Measurements from ENCODE around the gene CT47C1. TPM values are rescaled to one million over a fixed set of nuclear protein-coding genes. Genes with fewer than 3 reads are reported as not detected.

The CT47C1 gene
- total RNA-seq, 4 donors from 2014 or later, result not detected

GRCh38 chrX:119030990-119031389, 41.8 kb upstream of the CT47C1 start:
- peaks cover 0 to 3% (median 0%) of the 10 kb centered on the region in 4 donors for H3K9me3 ChIP-seq
- H3K27ac ChIP-seq, result no peak overlapping the region
- no peak for DNase-seq (ENCODE audit: low spot score in 2 of 2)
- TF ChIP-seq EP300 (IDR thresholded peaks at IDR 0.05) (no peak), CTCF (IDR thresholded peaks at IDR 0.05) (no peak), POLR2A (IDR thresholded peaks at IDR 0.05) (no peak)
- H3K36me3 ChIP-seq, result no peaks in the 10 kb centered on the region
- no peak overlapping the region for H3K4me3 ChIP-seq
- H3K27me3 ChIP-seq, result no peaks in the 10 kb centered on the region
- H3K4me1 ChIP-seq, result no peaks in the 10 kb centered on the region

- DNase-seq (ENCODE audit: low spot score in 2 of 2), result no peak
- Histone ChIP-seq H3K27me3 (no peaks in the 10 kb centered on the region), H3K9me3 (peaks cover 0 to 3% (median 0%) of the 10 kb centered on the region in 4 donors), H3K36me3 (no peaks in the 10 kb centered on the region), H3K4me3 (no peak overlapping the region), H3K27ac (no peak overlapping the region), H3K4me1 (peaks cover 0 to 13% (median 0%) of the 10 kb centered on the region in 4 donors)
- WGBS, 2 donors, result 86 to 88% methylated on average over 3 to 4 of the region's 4 CpGs
- TF ChIP-seq EP300 (IDR thresholded peaks at IDR 0.05) (no peak), CTCF (IDR thresholded peaks at IDR 0.05) (no peak), POLR2A (IDR thresholded peaks at IDR 0.05) (no peak)
Measured at GRCh38 chrX:119036107-119037029, 36.4 kb upstream of the CT47C1 start.

GRCh38 chrX:119040432-119040831, 32.4 kb upstream of the CT47C1 start:
- Histone ChIP-seq H3K4me3 (no peak overlapping the region), H3K9me3 (no peaks in the 10 kb centered on the region), H3K27ac (peak overlapping the region in 1 of 4 donors; percentile 7), H3K36me3 (no peaks in the 10 kb centered on the region), H3K4me1 (peaks cover 0 to 14% (median 0%) of the 10 kb centered on the region in 4 donors), H3K27me3 (no peaks in the 10 kb centered on the region)
- 46 to 68% methylated on average over 6 of the region's 6 CpGs for WGBS, 2 donors
- no peak for TF ChIP-seq POLR2A (IDR thresholded peaks at IDR 0.05)
- TF ChIP-seq CTCF (IDR thresholded peaks at IDR 0.05), result no peak
- TF ChIP-seq EP300 (IDR thresholded peaks at IDR 0.05), result no peak
- DNase-seq (ENCODE audit: low spot score in 2 of 2), result no peak

GRCh38 chrX:119041175-119041574, 31.6 kb upstream of the CT47C1 start:
- peaks cover 0 to 14% (median 0%) of the 10 kb centered on the region in 4 donors for H3K4me1 ChIP-seq
- peak; percentile 13 to 44 for DNase-seq (ENCODE audit: low spot score in 2 of 2)
- no peaks in the 10 kb centered on the region for H3K27me3 ChIP-seq
- no peaks in the 10 kb centered on the region for H3K36me3 ChIP-seq
- peak overlapping the region in 2 of 4 donors; percentile 29 to 75 for H3K27ac ChIP-seq
- H3K4me3 ChIP-seq, result no peak overlapping the region
- TF ChIP-seq CTCF (IDR thresholded peaks at IDR 0.05), result no peak
- peak in 1 of 2 donors; percentile 56 for TF ChIP-seq EP300 (IDR thresholded peaks at IDR 0.05)
- TF ChIP-seq POLR2A (IDR thresholded peaks at IDR 0.05), result no peak
- no peaks in the 10 kb centered on the region for H3K9me3 ChIP-seq
- 19 to 27% methylated on average over 3 to 4 of the region's 4 CpGs for WGBS, 2 donors

GRCh38 chrX:119042040-119042439, 30.8 kb upstream of the CT47C1 start:
- H3K27ac ChIP-seq, result peak overlapping the region in 2 of 4 donors; percentile 29 to 75
- DNase-seq (ENCODE audit: low spot score in 2 of 2), result no peak
- H3K4me1 ChIP-seq, result peaks cover 0 to 14% (median 0%) of the 10 kb centered on the region in 4 donors
- H3K27me3 ChIP-seq, result no peaks in the 10 kb centered on the region
- H3K4me3 ChIP-seq, result no peak overlapping the region
- TF ChIP-seq CTCF (IDR thresholded peaks at IDR 0.05), result no peak
- TF ChIP-seq POLR2A (IDR thresholded peaks at IDR 0.05), result no peak
- no peak for TF ChIP-seq EP300 (IDR thresholded peaks at IDR 0.05)
- H3K36me3 ChIP-seq, result no peaks in the 10 kb centered on the region
- no peaks in the 10 kb centered on the region for H3K9me3 ChIP-seq
- 83 to 92% methylated on average over 3 of the region's 3 CpGs for WGBS, 2 donors

Measured in tibial nerve (tissue), 4 donors.